Measurements from ENCODE around the gene AGPAT1. TPM values are rescaled to one million over a fixed set of nuclear protein-coding genes. Genes with fewer than 3 reads are reported as not detected.

Gene AGPAT1
- polyA plus RNA-seq, 1 of the 3 experiments (the other 2 are of a cell fraction) = 118 TPM

DNA sequence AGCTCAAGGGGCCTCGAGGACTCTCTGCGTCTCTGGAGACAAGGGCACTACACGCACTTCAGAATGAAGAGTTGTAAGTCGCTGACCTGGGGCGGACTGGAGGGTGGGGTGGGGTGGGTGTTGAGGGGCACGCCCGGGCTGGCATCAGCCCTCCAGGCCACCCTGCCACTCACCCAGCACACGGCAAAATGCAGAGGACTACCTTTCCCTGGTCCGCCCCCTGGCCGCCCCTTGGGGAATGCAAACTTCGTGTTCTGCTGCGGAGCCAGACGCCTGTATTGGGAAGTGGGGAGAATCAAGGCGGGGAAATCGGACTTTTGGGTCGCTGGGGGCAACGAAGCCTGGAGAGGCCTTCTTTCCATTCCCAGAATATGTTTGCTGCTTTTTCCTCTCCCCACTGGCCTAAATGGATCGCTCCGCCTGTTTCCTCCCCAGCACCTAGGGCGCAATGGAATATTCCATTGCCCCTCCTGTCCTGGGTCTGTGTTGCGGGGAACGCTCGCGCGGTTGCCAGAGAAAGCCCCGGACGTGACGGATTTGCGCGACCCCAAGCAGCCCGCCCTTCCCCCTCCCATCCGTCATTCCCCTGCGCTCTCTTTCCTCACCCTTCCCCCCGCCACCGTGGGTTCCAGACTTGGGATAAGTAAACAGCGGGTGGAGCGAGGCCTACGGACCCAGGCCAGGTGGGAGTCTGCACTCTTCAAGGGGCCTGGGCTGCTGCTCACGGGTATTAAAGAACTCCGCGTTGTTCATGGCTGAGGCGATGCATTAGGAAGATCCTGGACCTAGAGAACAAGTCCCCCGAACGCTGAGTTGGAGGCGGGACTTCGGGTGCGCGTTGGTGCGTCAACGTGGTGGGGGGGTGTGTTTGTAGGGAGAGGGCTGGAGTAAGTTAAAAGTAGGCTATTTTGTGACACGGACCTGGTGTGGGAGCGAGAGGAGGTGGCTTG lies 22.0 kb downstream of the AGPAT1 start, which contains the start of gene PPT2:
TSS of gene PPT2 (plus strand) at position 578 of the 950 bp plus-strand sequence. CDS start 454 bp downstream, outside the sequence.
- POLR2A ChIA-PET = interaction anchor here (0.6 to 1.2 kb wide), 2 partner anchors 24 to 42 kb away, joined by 3 to 5 read pairs; partner anchors contain the start of gene FKBPL
- peaks cover 13 to 31% of the 10 kb centered on the region in 2 experiments; a peak in 3 of 4 replicates for H3K4me1 ChIP-seq (ENCODE audit: control insufficient read depth in 1 of 2, insufficient read depth in 2 of 2, low read depth in 1 of 2, low read length in 1 of 2)

More for the DNA sequence above, 22.0 kb downstream of the AGPAT1 start, which contains the start of gene PPT2:
- under 1% methylated on average over 42 of the region's 52 CpGs for WGBS (ENCODE audit: low lambda C conversion rate)
- TF ChIP-seq EP300 (IDR thresholded peaks at IDR 0.05; ENCODE audit: borderline replicate concordance in 1 of 2, low read depth in 1 of 2, low read length in 1 of 2) = peak in 1 of 2 experiments; percentile 40; a peak in 2 of 4 replicates
- 0 out of 2 replicates have a peak, but pooled peaks have one; percentile 60 for TF ChIP-seq FOXJ3 (CRISPR knock-in tag; IDR thresholded peaks at IDR 0.05)
- TF ChIP-seq, protein P1, sequence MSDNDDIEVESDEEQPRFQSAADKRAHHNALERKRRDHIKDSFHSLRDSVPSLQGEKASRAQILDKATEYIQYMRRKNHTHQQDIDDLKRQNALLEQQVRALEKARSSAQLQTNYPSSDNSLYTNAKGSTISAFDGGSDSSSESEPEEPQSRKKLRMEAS (IDR thresholded peaks at IDR 0.05; ENCODE audit: low read depth) = peak; percentile 69
- TF ChIP-seq SMC3 (IDR thresholded peaks at IDR 0.05; ENCODE audit: low read depth, low read length) = no peak
- TF ChIP-seq, protein P2, sequence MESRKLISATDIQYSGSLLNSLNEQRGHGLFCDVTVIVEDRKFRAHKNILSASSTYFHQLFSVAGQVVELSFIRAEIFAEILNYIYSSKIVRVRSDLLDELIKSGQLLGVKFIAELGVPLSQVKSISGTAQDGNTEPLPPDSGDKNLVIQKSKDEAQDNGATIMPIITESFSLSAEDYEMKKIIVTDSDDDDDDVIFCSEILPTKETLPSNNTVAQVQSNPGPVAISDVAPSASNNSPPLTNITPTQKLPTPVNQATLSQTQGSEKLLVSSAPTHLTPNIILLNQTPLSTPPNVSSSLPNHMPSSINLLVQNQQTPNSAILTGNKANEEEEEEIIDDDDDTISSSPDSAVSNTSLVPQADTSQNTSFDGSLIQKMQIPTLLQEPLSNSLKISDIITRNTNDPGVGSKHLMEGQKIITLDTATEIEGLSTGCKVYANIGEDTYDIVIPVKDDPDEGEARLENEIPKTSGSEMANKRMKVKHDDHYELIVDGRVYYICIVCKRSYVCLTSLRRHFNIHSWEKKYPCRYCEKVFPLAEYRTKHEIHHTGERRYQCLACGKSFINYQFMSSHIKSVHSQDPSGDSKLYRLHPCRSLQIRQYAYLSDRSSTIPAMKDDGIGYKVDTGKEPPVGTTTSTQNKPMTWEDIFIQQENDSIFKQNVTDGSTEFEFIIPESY (IDR thresholded peaks at IDR 0.05; ENCODE audit: borderline replicate concordance, low read depth) = peak; percentile 75; the same call in 1 of the 2 replicates
- peak; percentile 91 for TF ChIP-seq SIN3A (IDR thresholded peaks at IDR 0.05; ENCODE audit: borderline replicate concordance, low read depth, low read length)
- no peak; the same call in 1 of the 2 replicates for TF ChIP-seq RAD21 (IDR thresholded peaks at IDR 0.05; ENCODE audit: low read length)
- TF ChIP-seq CHD2 (IDR thresholded peaks at IDR 0.05; ENCODE audit: low read length, partially characterized antibody) = peak; percentile 98
- TF ChIP-seq RCOR1 (IDR thresholded peaks at IDR 0.05; ENCODE audit: low read length) = no peak
- peak; percentile 64; the same call in 1 of the 2 replicates for TF ChIP-seq POLR2AphosphoS5 (IDR thresholded peaks at IDR 0.05; ENCODE audit: low read depth, low read length)
- TF ChIP-seq, protein P3, sequence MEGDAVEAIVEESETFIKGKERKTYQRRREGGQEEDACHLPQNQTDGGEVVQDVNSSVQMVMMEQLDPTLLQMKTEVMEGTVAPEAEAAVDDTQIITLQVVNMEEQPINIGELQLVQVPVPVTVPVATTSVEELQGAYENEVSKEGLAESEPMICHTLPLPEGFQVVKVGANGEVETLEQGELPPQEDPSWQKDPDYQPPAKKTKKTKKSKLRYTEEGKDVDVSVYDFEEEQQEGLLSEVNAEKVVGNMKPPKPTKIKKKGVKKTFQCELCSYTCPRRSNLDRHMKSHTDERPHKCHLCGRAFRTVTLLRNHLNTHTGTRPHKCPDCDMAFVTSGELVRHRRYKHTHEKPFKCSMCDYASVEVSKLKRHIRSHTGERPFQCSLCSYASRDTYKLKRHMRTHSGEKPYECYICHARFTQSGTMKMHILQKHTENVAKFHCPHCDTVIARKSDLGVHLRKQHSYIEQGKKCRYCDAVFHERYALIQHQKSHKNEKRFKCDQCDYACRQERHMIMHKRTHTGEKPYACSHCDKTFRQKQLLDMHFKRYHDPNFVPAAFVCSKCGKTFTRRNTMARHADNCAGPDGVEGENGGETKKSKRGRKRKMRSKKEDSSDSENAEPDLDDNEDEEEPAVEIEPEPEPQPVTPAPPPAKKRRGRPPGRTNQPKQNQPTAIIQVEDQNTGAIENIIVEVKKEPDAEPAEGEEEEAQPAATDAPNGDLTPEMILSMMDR (IDR thresholded peaks at IDR 0.05) = peak; percentile 25; the same call in 1 of the 2 replicates
- TF ChIP-seq JUND (IDR thresholded peaks at IDR 0.05) = no peak; the same call in 1 of the 2 replicates
- TF ChIP-seq TAF1 (IDR thresholded peaks at IDR 0.05; ENCODE audit: borderline replicate concordance, low read depth, low read length) = peak; percentile 44
- 0 out of 2 replicates have a peak, but pooled peaks have one; percentile 26 for TF ChIP-seq ELF1 (IDR thresholded peaks at IDR 0.05)
- TF ChIP-seq TCF12 (IDR thresholded peaks at IDR 0.05) = peak; percentile 40; the same call in 1 of the 2 replicates
- TF ChIP-seq, protein P4, sequence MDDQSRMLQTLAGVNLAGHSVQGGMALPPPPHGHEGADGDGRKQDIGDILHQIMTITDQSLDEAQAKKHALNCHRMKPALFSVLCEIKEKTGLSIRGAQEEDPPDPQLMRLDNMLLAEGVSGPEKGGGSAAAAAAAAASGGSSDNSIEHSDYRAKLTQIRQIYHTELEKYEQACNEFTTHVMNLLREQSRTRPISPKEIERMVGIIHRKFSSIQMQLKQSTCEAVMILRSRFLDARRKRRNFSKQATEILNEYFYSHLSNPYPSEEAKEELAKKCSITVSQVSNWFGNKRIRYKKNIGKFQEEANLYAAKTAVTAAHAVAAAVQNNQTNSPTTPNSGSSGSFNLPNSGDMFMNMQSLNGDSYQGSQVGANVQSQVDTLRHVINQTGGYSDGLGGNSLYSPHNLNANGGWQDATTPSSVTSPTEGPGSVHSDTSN (IDR thresholded peaks at IDR 0.05) = peak; percentile 52; the same call in 1 of the 2 replicates
- peak; percentile 79 for TF ChIP-seq GABPA (IDR thresholded peaks at IDR 0.05; ENCODE audit: low read depth)
- TF ChIP-seq MXI1 (IDR thresholded peaks at IDR 0.05; ENCODE audit: low read depth, low read length) = peak; percentile 64; the same call in 1 of the 2 replicates
- 0 out of 2 replicates have a peak, but pooled peaks have one; percentile 55 for TF ChIP-seq YY1 (IDR thresholded peaks at IDR 0.05; ENCODE audit: low read depth)
- H3K36me3 ChIP-seq (replicated peaks in 1 of 2; ENCODE audit: control insufficient read depth in 1 of 2, insufficient read depth in 2 of 2, low read length in 1 of 2) = peaks cover 14 to 22% of the 10 kb centered on the region in 2 experiments
- peak within 1 kb of the TSS; percentile 86 to 95 for H3K27ac ChIP-seq (ENCODE audit: low read depth in 2 of 2, low read length in 1 of 2)
- CTCF ChIA-PET = interaction anchor here (0.6 to 1.3 kb wide), 12 partner anchors 9 to 108 kb away, joined by 3 to 30 read pairs (median 4); partner anchors contain the start of gene EGFL8
- H3F3A ChIP-seq (replicated peaks; ENCODE audit: insufficient read depth) = peaks cover 4% of the 10 kb centered on the region
- DNase-seq = peak; percentile 95
- H3K9me2 ChIP-seq = no peaks in the 10 kb centered on the region
- no peaks in the 10 kb centered on the region for H4K20me1 ChIP-seq (ENCODE audit: insufficient read depth)
- peaks cover 19% of the 10 kb centered on the region for H3K79me2 ChIP-seq (ENCODE audit: insufficient read depth)
- H3K9ac ChIP-seq = peak within 1 kb of the TSS; percentile 84
- H2AFZ ChIP-seq (ENCODE audit: low read depth) = peak within 1 kb of the TSS; percentile 87
- H3K9me3 ChIP-seq = no peaks in the 10 kb centered on the region
- H3K4me3 ChIP-seq (ENCODE audit: low read depth in 2 of 2, low read length in 1 of 2) = peak within 1 kb of the TSS; percentile 75 to 81
- H3K27me3 ChIP-seq (ENCODE audit: insufficient read depth) = no peaks in the 10 kb centered on the region
- peak within 1 kb of the TSS; percentile 94 for H3K4me2 ChIP-seq

Data from SK-N-SH (cell line).